Mucosa of gallbladder (tissue), 1 donor: ENCODE data around the gene LRRC9. TPM values are rescaled to one million over a fixed set of nuclear protein-coding genes. Genes with fewer than 3 reads are reported as not detected.

Source experiments
- total RNA-seq: library from RNA; stranded (reverse); gene quantifications from one replicate; pipeline ENCODE4 v1.2.1, GENCODE V29; 2021
- donor health status: DM: no; HTN: no; CAD: no.

The LRRC9 gene
- total RNA-seq, 1 donor from 2014 or later: 0.37 TPM

Other genes with a start within 250 kb of the LRRC9 start
- gene RTN1, start 49.4 kb upstream of the LRRC9 start, total RNA-seq: 46.0 TPM
- 51.1 TPM for gene PCNX4, start 171.8 kb downstream of the LRRC9 start, total RNA-seq
- 184 TPM for gene DHRS7, start 245.3 kb downstream of the LRRC9 start, total RNA-seq